GM19240 (cell line): ENCODE results near the gene CPOX.

ENCODE experiments used
- DNase-seq: peaks from one replicate; pipeline ENCODE4 v3.0.0; 2011; ENCODE audit warnings: low spot score; ENCODE audit not compliant: insufficient read length

The CPOX gene

DNA sequence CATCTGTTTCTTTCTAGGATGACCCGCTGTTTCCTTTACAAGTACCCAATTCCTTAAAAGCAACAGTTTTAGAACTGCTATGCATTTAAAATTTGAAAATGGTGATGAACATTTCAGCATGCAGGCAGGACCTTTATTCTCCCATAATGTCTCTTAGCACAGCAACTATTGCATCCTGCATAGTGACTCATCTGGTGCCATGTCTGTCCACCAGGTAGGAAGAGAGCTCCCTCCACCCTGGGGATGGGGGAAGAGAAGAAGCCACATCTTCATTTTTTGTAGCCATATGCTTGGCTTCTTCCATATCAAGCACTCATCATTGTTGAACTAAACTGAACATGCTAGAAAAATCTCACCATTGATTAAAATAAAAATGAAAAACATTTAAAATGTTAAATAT, 51.7 kb downstream of the CPOX start:
- DNase-seq, result no peak

DNA sequence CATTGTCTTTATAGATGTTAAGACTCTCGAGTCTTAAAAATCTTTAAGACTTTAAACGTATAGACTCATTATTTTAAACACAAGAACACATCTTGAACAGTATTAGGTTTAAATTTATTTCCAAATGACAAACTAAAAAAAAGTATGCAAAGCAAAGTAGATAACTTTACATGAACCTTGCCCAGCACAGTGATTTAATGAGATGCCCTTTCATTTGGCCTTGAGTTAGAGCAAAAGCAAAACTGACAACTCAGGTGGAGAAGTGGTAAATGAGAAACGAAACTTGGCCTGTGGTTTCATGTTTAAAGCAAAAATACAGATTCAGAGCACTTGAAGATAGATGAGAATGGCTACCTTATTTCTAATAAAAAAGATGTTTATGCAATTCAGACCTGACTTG, 53.1 kb downstream of the CPOX start:
- no peak for DNase-seq

DNA sequence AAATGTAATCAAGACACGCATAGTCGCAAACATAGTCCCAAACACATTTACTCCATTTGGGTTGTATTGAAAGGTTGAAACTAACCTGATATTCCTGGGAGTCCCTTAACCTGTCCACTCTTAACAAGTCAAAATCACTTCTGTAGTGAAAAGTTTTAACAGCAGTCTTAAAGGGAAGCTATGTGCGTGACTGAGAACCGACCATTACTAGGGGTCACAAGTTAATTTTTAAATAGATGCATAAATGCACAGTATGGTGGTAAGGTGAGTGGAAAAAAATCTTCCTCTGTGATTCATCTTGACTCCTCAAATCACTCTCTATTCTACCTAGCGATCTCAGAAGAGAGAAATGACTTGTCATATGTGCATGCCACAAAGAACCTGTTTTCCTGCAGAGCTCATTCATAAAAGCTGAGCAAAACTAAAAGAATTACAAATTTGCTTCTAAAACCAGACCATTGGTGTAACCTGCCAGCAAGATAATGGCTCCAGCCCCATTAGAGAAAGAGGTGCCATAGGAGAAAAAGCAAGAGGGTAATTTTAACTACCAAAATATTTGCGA, 56.9 kb downstream of the CPOX start:
- no peak for DNase-seq

DNA sequence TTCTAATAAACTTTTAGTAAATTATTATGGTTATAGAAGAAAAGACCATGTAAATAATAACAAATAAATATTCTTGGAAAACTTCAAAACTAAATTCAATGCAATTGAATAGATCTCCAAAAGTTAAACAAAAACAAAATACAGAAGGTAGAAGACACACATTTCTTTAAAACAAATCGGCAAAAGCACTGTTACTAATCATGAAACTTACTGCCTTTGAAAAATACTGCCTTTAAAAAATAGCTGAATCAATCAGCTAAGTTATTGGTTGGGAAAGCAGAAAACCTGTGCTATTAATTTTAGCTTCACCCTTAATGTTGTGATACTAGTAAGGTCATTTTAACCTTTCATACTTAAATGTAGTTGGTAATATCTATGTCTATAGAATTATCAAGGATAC, 58.7 kb downstream of the CPOX start:
- DNase-seq, result no peak

DNA sequence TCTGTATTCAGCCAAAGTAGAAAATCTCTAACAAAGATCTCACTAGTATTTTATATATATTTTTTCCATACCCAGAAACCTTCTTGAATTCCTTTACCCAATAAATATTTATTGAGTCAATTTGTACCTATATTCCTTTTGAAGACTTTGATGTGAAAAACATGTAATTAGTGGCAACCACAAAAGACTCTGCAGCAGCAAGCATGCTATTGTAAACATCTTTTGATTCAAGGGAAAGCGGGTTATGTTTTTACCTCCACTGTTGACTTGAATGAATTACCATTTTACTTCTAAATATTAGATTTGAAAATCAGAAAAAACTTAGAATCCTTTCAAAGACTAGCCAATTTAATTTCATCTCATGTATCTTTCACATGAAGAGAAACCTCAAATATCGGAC, 59.2 kb downstream of the CPOX start:
- no peak for DNase-seq

DNA sequence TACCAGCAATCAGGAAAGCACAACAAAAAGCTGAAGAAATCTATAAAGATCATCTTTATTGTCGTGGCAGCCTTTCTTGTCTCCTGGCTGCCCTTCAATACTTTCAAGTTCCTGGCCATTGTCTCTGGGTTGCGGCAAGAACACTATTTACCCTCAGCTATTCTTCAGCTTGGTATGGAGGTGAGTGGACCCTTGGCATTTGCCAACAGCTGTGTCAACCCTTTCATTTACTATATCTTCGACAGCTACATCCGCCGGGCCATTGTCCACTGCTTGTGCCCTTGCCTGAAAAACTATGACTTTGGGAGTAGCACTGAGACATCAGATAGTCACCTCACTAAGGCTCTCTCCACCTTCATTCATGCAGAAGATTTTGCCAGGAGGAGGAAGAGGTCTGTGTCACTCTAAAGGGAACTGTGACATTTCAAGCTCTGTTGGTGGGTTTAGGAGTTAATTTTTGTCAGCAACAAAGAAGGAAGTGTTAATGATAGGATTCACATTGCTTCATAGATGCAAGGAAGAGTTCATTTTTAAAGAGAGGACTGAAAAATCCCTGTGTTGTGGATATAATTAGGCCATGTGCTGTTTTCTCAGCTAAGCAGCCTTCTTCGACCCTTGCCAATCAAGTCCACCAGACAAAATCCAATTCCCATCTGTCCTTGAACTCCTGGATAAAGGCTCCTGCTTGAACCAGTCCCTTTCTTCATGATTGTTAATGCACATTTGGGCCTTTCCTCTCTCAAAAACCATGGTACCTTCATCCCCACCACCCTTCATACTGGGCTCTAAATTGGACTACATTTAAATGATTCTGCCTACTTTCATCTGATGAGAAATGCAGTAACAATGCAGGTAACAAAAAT, 60.5 kb downstream of the CPOX start:
- DNase-seq, result no peak

DNA sequence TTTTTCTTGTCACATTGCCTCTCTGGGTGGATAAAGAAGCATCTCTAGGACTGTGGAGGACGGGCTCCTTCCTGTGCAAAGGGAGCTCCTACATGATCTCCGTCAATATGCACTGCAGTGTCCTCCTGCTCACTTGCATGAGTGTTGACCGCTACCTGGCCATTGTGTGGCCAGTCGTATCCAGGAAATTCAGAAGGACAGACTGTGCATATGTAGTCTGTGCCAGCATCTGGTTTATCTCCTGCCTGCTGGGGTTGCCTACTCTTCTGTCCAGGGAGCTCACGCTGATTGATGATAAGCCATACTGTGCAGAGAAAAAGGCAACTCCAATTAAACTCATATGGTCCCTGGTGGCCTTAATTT, 61.2 kb downstream of the CPOX start:
- no peak for DNase-seq

DNA sequence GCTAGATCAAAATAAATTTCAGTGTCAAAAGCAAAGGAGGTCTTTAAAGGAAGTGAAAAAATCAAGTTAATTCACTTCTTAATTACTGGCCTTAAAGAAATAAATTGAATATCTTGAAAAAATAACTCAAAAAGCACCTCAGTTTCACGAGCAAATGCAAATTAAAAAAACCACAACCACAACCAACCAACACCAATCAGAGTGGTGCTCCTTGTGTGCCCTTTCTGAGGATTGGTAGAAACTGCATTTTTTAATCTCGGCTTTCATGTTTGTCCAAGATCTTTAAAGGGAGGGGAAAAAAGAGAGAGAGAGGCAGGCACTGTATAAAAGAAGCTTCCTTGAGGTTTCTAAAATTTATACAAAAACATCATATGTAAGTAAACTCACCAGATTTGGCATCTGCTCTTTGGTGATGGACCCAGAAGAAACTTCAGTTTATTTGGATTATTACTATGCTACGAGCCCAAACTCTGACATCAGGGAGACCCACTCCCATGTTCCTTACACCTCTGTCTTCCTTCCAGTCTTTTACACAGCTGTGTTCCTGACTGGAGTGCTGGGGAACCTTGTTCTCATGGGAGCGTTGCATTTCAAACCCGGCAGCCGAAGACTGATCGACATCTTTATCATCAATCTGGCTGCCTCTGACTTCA, 61.7 kb downstream of the CPOX start, which contains the start of gene GPR15:
Gene GPR15, plus strand, starts transcription at position 357 of the 653 bp plus-strand sequence. Its CDS starts 56 bp downstream, at position 413.
- no peak for DNase-seq

DNA sequence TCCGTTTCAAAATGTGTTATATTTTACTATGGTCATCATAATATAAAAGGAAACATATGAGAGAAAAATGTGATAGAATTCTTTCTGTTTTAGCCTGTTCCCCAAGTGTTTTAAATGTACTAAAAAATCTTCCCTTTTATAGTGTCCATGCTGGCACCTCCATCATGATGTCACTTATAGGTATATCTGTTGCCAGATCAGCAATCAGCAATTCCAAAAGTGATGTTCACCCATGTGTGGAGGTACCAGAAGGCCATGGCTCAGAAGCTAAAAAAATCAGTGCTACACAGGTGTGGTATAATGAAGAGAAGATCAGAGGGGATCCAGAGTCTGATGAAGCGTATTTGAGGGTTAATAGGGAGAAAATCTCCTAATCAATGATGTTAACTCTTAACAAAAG, 62.7 kb downstream of the CPOX start:
- DNase-seq, result no peak

DNA sequence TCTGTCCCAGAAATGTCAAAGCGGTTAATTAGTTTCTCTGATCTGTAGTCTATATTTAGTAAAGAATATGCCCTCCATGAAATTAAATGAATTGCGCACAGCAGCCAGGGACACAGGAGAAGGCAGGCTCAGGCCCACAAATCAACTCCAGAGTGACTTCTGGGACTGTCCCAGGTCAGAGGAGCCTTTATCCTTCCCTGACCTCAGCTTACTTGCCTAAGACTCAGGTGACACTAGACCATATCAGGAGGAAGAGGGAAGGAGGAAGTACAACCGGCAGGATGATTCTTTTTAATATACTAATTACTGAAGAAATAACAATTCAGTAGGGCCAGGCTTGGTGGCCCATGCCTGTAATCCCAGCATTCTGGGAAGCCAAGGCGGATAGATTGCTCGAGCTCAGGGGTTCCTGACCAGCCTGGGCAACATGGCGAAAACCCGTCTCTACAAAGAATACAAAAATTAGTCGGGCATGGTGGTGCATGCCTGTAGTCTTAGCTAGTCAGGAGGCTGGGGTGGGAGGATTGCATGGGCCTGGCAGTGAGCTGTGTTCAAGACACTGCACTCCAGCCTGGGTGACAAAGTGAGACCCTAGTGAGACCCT, 63.5 kb downstream of the CPOX start:
- DNase-seq, result no peak
